Suppressor macrophage treated with lipopolysaccharide for 4 hours (primary cell): ENCODE results near the gene PAPPA.

ENCODE experiments used
- DNase-seq: peaks from one replicate; pipeline ENCODE4 v3.0.0-alpha.2; 2020

PAPPA gene

DNA sequence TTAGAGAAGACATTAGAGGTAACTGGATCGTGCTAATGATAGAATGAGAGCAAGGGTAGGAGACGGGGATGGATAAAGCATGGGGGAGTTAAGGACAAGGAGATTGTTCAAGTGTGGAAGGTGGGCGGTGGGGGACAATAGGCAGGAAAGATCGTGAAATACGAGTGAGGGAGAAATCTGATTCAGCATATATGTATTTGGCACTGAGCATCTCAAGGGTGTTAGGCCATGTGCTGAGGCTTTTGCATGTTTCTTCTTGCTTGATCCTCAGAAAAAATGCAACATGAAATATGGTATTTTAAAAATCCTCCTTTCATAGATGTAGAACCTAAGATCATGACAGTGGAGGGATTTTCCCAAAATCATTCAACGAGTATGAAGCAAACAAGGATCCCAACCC is 240.5 kb downstream of the PAPPA start:
- DNase-seq, result no peak

DNA sequence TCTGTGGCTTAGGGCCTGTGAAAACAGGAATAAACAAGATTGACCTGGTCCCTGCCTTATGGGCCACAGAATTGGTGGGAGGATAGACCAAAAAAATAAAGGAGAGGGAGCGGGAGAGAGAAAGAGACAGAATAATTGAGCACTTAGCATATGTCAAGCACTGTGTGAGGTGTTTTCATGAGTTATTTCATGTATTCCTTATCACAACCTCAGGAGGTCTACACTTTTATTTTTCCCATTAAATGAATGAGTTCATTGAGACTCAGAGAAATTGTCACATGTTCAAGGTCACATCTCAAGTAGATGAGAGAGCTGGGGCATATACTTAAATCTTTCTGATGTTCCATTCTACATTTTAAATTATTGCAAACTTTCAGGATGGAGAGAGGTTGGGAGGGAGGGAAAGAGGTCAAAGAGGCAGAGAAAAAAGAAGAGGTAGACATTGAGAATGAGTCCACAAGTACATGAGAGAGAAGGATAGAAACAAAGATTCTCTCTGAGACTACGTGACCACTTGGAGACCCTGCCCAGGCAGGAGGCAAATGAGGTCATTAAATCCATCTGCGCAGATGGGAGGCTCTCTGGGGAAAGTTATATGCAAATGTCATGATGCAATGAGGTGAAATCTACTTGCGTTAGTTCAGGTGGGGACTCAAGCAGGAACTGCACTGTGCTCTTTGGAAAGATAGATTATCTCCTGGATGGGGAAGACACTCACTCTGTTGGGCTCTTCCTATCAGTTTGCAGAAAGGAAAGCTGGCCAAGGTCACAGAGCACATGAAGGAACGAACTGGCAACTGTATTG is 241.5 kb downstream of the PAPPA start:
- DNase-seq, result no peak

DNA sequence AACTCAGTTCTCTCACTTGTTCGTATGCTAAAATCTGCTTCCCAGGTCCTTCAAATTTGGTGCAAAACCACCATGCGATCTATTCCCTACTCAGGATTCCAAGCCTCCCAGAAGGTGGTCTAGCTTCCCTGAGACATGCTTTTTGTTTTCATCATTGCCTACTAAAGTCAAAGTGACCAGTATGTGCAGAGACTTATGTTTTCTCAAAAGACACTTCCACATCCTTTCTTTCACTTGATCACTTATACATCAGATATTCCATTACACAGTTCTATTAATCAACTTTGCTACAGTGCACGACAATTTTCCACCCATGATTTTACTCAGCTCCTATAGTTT is 242.1 kb downstream of the PAPPA start:
- no peak for DNase-seq

DNA sequence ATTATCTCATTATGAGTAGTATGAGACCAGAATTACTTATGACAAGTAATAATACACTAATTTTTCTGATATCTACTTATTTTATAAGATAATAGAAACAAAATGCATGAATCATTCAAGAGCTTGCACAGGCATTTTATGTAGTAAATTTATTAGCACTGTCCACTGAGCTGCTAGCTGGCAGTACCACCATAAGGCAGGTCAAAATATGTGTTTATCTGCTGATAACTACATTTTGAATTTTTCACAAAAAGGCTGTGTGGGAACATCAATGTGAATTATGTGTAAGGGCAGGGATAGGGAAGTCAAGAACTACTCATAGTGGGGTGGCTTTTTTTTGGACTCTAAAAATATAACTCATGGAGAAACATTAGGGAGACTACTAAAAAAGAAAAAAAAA is 249.6 kb downstream of the PAPPA start:
- no peak for DNase-seq

DNA sequence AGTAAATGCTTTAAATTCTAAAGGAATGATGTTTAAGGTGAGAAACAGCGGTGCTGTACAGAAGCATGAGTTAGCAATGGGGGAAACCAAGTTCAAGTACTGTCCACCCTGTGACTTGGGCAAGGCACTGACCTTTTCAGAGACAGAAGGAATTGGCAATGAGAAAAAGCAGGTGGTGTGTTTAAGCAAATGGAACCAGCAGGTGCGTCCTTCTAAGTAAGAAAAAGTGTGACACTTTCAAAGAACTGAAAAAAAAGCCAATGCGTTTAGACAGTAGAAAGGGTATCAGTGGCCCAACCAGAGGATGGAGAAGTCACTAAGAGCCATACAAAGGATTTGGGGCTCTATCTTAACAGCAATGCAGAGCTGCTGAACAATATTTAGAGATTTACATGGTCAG is 250.6 kb downstream of the PAPPA start:
- no peak for DNase-seq

DNA sequence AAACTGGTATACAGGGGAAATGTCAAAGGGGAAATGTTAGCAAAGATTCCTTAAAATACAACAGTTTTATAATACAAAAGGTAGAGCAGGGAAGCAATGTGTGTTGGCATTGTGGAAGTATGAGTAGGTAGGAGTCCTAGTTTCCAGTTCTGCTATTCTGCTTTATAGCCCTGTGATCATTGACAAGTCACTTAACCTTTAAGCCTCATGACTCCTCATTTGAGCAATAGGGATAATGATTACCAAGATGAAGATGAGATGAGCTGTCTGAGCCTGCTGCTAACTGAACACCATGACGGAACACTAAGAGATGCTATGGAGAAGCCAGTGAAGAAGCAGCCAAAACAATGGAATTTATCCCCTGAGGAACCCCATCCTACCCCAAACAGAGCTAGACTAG is 251.7 kb downstream of the PAPPA start:
- peak; percentile 50 for DNase-seq

DNA sequence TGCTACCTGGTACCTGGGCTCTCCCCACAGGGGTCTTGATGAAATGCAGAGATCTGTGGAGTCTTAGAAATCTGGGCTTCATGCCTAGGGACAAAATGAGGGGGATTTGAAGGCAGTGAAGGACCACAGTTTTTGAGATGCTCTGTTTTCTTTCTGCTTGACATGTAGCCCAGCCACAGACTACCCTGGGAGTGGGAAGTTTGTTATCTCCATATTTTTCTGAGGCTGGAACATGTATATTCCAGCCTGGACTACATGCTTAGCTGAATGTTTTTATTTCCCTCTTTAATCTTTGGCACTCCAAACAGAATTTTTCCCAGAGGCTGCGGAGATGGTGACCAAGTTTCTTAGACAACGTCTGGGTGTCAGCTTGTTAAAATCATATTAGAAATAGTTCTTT is 252.9 kb downstream of the PAPPA start:
- no peak for DNase-seq

DNA sequence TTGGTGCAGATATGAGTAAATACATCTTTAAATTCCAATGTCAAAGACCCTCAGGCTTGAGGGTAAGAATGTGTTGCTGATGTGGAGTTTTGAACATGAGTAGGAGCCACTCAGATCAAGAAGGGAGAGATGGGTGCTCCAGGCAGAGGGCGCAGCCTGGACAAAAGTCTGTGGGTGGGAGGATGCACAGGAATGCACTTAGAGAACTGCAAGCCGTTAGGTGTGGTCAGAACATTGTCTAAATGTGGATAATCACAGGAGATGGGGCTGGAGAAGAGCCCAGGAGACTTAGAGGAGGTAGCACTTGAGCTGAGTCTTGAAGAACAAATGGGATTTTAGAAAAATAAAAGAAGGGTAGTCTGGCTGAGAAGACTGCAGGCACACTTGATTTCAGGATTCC is 255.5 kb downstream of the PAPPA start:
- DNase-seq, result no peak

DNA sequence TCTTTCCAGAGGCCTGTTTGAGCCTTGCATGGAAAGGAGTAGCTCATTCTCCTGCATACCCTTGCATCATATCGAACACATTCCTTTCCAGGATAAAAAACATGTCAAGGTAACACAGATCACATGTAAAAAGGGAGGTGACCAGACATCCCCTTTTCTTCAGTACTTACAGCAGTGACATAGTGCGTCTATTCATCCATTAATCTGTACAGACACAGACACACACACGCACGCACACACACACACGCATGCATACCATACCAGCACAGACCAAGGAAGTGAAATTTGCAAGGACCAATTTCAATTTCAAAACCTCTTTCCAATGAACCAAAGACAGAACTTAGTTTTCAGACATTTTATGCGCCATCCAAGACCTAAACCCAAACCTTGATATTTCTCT is 256.0 kb downstream of the PAPPA start:
- DNase-seq, result no peak

DNA sequence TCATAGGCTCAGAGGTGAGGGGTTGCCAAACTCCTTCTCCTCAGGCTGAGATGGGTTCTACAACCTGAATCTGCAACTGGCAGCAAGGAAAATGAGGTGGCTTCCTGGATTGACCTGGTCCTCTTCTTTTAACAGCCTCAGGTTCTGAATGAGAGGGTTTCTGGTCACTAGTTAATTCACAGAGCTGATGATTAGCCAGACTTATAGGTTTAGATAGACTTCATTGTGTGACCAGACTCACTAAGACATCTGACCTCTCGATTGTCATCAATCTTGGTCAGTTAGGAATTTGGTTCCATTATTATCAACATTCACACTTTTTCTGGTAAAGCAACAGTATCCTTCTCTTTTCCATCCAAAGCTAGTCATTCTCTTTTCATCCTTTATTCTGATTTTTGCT is 257.9 kb downstream of the PAPPA start:
- DNase-seq, result no peak

DNA sequence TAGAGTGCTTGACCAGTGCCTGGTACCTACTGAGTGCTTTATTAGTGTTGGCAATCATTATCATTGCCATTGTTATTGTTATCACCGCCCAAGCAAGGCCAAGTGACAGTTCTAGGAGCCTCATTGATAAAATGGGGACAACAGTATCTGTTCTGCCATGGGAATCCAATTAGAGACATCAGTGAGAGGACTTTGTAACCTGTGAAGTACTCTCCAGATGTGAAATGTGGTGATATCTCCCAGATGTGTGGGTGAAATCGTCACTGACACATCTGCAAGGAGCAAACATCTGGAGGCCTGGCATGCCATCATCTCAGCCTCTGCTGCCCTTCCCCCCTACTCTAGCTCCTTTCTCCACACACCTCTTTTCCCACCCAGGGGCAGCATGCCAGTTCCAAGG is 260.8 kb downstream of the PAPPA start:
- no peak for DNase-seq

DNA sequence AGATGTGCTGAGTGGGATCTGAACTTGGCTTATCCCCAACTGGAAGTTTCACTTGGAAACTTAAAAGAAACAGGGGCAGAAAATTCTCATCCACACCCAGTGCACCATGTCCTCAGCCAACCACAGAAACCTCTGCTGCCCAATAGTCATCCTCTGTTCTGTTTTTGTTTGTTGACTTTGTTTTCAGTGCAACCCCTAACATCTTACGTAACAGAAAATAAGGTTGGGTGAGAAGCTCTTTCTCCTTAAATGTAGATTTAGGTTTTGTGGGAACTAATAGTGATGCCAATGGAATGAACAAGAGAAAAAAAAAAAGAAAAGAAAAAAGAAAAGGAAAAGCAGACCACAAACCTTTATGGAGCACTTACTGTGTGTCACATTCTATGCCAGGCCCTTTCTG is 262.8 kb downstream of the PAPPA start:
- no peak for DNase-seq

DNA sequence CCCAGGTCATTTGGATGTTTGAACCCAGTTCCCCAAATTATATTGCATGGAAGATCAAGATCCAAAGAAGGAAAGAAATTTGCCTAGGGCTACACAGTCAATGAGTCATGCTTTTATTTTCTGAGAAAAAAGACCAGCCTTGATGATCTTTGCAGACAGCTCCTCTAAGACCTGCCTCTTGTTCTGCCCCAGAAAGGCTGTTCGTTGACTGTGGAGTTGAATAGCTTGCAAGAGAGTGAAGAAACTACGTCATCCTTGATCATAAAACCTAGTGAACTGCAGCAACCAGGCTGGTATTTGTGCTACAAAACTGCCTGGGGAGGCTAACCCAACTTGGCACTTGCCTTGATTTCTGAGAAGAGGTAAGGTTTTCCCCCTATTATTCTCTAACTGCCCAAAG is 263.9 kb downstream of the PAPPA start:
- no peak for DNase-seq

DNA sequence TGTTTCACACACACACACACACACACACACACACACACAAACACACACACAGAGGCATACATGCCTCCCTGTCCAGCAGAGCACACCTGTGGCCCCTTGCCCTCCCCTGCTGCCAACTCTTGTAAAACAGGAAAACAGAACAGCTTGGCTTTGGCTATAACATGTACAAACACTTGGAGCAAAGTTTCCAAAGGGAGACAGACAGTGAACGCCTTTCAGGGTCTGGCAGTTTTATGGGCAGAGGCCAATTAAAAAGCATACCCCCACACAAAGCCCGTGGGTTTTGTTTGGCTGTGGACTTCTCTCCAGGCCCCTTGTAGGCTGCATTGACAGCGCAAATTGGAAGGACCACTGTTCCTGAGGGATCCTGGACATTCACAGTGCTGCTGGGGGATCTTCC is 265.6 kb downstream of the PAPPA start:
- DNase-seq, result no peak

DNA sequence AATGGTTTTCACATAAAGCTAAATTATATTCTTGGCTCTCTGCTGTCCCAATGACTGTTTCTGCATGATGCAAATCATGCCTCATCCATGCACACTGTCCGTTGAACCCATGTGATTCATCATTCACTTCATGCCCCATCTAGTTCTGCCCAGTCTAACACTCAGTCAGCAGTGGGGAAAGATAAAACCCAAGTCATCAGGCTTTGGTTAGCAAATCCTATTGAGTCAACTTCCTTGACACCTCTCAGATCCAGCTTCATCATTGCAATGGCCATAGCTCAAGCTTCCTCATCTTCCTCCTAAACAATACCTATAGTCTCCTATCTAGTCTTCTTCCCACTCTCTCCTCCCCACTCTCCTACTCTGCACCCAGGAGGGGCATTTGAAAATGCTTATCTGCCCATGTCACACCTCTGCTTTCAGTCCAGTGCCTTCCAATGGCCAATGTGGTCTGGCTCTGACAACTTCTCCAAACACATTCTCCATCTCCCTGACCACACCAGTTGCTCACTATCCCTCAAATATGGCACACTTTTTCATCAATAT is 267.5 kb downstream of the PAPPA start:
- DNase-seq, result peak; percentile 52

DNA sequence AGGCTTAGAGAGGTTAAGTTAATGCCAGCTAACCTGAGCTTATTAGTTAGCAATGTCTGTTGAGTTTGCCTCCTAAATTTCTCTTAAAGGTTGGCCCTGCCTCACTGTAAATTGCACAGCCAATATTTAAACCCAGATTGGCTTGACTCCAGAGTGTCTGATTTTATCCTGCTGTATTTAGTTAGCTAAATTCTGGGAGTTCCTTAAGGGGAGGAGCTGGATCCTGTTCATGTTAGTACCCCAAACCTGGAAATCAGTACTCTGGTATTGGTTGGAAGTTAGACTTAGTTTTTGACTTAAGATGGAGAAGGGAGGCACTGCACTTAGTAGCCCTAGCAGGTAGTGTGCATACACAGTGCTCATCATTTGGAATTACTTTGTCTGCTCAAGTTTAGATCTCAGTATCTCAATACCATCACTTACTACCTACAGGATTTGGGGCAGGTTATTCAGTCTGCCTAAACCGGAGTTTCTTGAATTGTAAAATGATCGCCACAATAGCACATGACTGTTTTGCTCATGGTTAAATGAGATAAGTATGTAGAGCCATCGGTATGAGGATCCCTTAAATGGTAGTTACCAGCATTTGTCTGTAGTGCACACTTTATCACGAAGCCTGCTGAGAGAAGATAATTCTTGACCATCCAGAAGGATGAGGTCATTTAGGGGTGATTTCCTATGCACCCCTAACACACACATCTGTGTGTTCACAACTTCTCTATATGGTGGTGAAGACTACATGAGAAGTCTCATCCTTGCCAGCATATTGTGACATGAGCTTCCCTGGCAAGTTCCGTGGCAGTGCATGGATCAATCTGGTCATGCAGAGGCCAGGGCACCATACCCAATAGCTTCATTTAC is 268.8 kb downstream of the PAPPA start:
- DNase-seq, result no peak

DNA sequence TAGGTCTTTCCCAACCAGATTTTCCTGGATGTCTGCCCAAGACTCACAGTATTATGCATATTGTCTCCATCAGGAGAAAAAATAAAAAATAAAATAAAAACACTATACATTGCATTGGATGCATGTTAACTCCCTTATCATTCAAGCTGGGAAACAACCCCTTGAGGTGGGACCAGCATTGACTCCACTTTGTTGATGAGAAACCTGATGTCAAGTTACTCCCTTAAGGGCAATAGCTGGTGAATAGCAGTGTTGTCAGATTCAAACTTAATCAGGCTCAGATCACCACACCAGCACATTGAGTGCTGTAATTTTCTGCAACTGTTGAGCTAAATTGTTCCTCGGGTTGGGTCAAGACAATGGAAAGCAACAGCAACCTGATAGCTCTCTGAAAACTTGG is 269.6 kb downstream of the PAPPA start:
- DNase-seq, result no peak

DNA sequence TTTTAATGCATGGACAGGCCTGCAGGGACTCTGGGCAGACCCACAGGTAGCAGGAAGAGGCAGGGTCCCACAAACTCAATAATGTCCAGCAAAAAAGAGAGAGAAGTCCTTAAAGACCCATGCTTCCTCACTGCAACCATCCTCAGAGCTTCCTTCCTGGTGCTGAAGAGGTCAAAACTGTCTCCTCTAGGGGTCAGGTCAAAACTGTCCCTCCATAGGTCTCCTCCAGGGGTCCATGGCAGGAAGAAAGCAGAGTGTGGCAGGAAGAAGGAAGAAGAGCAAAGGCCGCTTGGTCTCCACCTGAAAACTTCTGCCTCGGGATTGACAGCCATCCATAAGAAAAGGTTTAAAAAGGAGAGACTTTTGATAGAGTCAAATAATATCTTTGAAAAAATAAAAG is 271.7 kb downstream of the PAPPA start:
- DNase-seq, result no peak

DNA sequence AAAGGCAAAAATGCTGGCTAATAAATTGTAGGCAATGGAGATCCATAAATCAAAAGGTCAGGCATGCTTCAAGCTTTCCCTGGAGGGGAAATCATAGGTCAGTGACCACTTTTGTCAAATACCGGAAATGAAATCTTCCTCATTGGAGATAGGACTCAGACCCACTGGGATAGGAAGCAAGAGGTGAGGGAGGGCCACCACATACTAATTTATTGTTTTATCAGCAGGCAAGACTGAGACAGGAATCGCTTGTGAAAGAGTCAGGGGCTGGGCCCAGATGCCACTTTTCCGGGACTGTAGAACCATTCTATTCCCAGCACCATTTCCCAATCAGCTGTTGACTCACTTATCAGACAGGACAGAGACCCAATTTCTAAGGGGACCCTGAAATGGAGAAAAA is 277.3 kb downstream of the PAPPA start:
- no peak for DNase-seq

DNA sequence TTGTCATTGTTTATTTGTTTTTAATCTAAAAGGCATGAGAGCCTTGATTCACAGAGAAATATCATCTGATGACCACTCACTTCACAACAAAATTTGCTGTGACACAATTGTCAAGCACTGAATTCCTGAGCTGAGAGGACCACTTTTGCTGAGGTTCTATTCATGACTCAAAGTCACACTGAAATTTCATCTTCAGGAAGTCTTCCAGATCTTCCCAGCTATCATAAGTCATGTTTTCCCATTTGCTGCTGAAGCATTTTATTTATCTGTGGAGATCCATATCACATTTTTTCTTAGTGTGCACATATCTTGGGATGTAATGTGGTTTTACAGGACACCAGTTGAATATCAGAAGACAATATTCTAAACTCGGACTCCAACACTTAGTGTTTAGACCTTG is 278.5 kb downstream of the PAPPA start:
- DNase-seq, result no peak

DNA sequence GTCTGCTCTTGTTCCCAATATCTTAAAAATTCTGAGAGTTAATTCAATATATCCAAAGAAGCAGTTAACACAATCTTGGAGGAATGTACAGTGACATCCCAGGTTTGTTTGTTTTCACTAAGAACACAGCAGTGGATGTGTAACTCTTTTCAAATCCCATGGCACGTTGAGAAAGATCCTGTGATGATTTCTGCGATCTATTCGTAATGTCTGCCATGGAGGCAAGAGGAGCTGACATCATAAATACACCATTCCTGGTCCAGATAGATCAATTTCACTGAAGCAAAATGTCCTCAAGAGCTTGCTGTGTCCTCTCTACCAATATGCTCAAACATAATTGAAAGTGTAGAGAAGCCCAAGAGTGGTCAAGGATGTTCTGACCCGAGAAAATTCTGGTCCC is 280.7 kb downstream of the PAPPA start:
- no peak for DNase-seq

DNA sequence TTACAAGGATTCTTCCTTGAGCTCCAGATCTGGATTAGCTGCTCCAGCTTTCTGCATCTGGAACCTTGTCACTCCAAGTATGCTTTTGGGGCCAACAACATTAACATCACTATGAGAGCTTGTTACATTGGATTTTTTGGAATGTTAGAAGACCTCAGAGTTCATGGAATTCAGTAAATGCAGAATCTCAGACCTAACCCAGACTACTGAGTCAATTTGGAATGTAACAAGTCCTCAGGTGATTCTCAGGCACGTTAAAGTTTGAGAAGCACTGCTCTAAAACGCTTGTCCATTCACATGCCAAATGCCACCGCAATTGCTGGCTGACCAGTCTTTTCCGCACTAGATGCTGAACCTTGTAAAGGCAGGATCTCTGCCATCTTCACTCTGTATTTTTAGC is 282.1 kb downstream of the PAPPA start:
- DNase-seq, result no peak

DNA sequence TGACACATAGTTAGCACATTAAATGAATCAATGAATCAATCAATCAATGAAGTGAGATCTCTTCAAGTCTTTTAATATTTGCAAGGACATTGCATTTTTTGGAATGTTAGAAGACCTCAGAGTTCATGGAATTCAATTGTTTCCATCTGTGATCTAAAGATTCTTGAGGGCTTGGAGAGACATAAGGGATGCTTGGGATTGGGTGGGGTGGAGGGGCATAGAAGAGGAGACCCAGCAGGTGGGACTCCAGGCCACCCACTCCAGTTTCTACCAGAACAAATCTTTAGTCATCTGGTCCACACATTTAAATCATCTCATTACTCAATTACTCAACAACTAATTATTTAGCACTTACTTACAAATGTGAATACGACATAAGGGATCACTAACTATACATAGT is 282.5 kb downstream of the PAPPA start:
- DNase-seq, result no peak
